HEK293 (cell line): ENCODE data around the gene ZNF451.

Experiments used
- CTCF ChIA-PET: fragments of 350-600 bp; formaldehyde crosslinking; extraction: SDS; loops from one replicate; lab custom pipeline; 2021; ENCODE audit warnings: antibody characterized with exemption; lab: Yijun Ruan, JAX
- POLR2A ChIA-PET: fragments of 300-600 bp; formaldehyde crosslinking; extraction: SDS; loops from one replicate; lab custom pipeline; 2020; ENCODE audit warnings: antibody characterized with exemption, inconsistent platforms; lab: Yijun Ruan, JAX
- H3K27ac ChIP-seq: fragments of 200-500 bp; sonication (Bioruptor generic); 2 replicates; pipeline ENCODE4 v1.5.1; 2014; ENCODE audit warnings: low read depth, low read length, control low read depth, inconsistent platforms; ENCODE audit errors: extremely low read depth
- H3K36me3 ChIP-seq, 2 experiments: fragments of 200-500 bp in 1 of 2; sonication (Bioruptor generic) in 1 of 2; 1 replicate in 1 of 2; 2 replicates in 1 of 2; pipeline ENCODE4 v1.5.1; 2014 to 2017; ENCODE audit warnings: inconsistent platforms in 2 of 2, low read length in 2 of 2; ENCODE audit not compliant: control insufficient read depth in 2 of 2, insufficient read depth in 1 of 2
- H3K4me1 ChIP-seq: fragments of 200-500 bp; sonication (Bioruptor generic); 2 replicates; pipeline ENCODE4 v1.5.1; 2014; ENCODE audit warnings: mild to moderate bottlenecking, low read length, inconsistent platforms; ENCODE audit not compliant: control insufficient read depth, insufficient read depth
- H3K4me3 ChIP-seq: 2 replicates; pipeline ENCODE4 v1.5.1; 2011; ENCODE audit warnings: low read depth, mild to moderate bottlenecking, control low read depth, low read length, moderate library complexity
- H3K9me3 ChIP-seq: fragments of 200-500 bp; sonication (Bioruptor generic); 2 replicates; pipeline ENCODE4 v1.5.1; 2014; ENCODE audit warnings: low read depth, low read length, inconsistent platforms; ENCODE audit not compliant: control insufficient read depth, insufficient read depth
- GFI1B ChIP-seq: fragments of 450-650 bp; formaldehyde crosslinking; IDR thresholded peaks from 2 replicates; pipeline ENCODE4 v1.5.1; 2016; ENCODE audit warnings: missing biosample characterization, missing genetic modification characterization
- KLF17 ChIP-seq: fragments of 450-650 bp; formaldehyde crosslinking; IDR thresholded peaks from 2 replicates; pipeline ENCODE4 v1.5.1; 2016; ENCODE audit warnings: missing biosample characterization, missing genetic modification characterization
- MYNN ChIP-seq: fragments of 450-650 bp; formaldehyde crosslinking; IDR thresholded peaks from 2 replicates; pipeline ENCODE4 v1.5.1; 2016; ENCODE audit warnings: missing biosample characterization, missing genetic modification characterization, borderline replicate concordance
- PRDM1 ChIP-seq: fragments of 450-650 bp; formaldehyde crosslinking; IDR thresholded peaks from 2 replicates; pipeline ENCODE4; 2016; ENCODE audit warnings: missing biosample characterization, missing genetic modification characterization
- PRDM6 ChIP-seq: fragments of 450-650 bp; formaldehyde crosslinking; IDR thresholded peaks from 2 replicates; pipeline ENCODE4 v1.5.1; 2017; ENCODE audit warnings: missing biosample characterization, missing genetic modification characterization
- TCF7L2 ChIP-seq: IDR thresholded peaks from 2 replicates; pipeline ENCODE4 v1.6.1; 2011; ENCODE audit warnings: low read depth, mild to moderate bottlenecking, inconsistent platforms, low read length, moderate library complexity, borderline replicate concordance
- ZFP41 ChIP-seq: fragments of 450-650 bp; formaldehyde crosslinking; IDR thresholded peaks from 2 replicates; pipeline ENCODE4 v1.5.1; 2016; ENCODE audit warnings: missing biosample characterization, missing genetic modification characterization, borderline replicate concordance
- ZIC2 ChIP-seq: fragments of 450-650 bp; formaldehyde crosslinking; IDR thresholded peaks from 2 replicates; pipeline ENCODE4 v1.5.1; 2016; ENCODE audit warnings: missing biosample characterization, missing genetic modification characterization
- ZNF133 ChIP-seq: fragments of 450-650 bp; formaldehyde crosslinking; IDR thresholded peaks from 2 replicates; pipeline ENCODE4 v1.5.1; 2016; ENCODE audit warnings: missing biosample characterization, missing genetic modification characterization
- ZNF24 ChIP-seq: fragments of 450-650 bp; formaldehyde crosslinking; IDR thresholded peaks from 2 replicates; pipeline ENCODE4 v1.5.1; 2016; ENCODE audit warnings: missing biosample characterization, missing genetic modification characterization
- ZNF274 ChIP-seq, 2 experiments: fragments of 200-500 bp in 1 of 2; fragments of 450-650 bp in 1 of 2; sonication (Bioruptor generic) in 1 of 2; formaldehyde crosslinking in 1 of 2; IDR thresholded peaks; 2 replicates each; pipeline versions ENCODE4 v1.5.1 to v1.6.1; 2014 to 2016; ENCODE audit warnings: borderline replicate concordance in 1 of 2, inconsistent platforms in 1 of 2, low read length in 1 of 2, missing biosample characterization in 1 of 2, missing genetic modification characterization in 1 of 2
- ZNF777 ChIP-seq: fragments of 450-650 bp; formaldehyde crosslinking; IDR thresholded peaks from 2 replicates; pipeline ENCODE4 v1.5.1; 2017; ENCODE audit warnings: missing biosample characterization, missing genetic modification characterization, borderline replicate concordance
- ZSCAN18 ChIP-seq: fragments of 450-650 bp; formaldehyde crosslinking; IDR thresholded peaks from 2 replicates; pipeline ENCODE4 v1.5.1; 2016; ENCODE audit warnings: missing biosample characterization, missing genetic modification characterization

ZNF451 gene

GRCh38 chr6:57174511-57174907 lies 84.5 kb downstream of the ZNF451 start:
- Histone ChIP-seq H3K4me3 (no peak overlapping the region), H3K27ac (no peak overlapping the region), H3K9me3 (no peaks in the 10 kb centered on the region), H3K36me3 (peaks cover 0 to 8% of the 10 kb centered on the region in 2 experiments; a peak in 1 of 3 replicates), H3K4me1 (peaks cover 14% of the 10 kb centered on the region; the same call in 1 of the 2 replicates)
- ChIA-PET POLR2A (no interaction called here), CTCF (interaction anchor here (0.6 kb wide), 1 partner anchor 271 kb away, joined by 3 read pairs; no protein-coding TSS in a partner anchor)
- no peak for TF ChIP-seq ZFP41 (tag by site-specific recombination)
- TF ChIP-seq ZIC2 = no peak
- TF ChIP-seq PRDM6 = peak; percentile 44; the same call in 1 of the 2 replicates
- no peak for TF ChIP-seq ZSCAN18 (tag by site-specific recombination)
- TF ChIP-seq GFI1B (tag by site-specific recombination) = no peak
- TF ChIP-seq ZNF133 (tag by site-specific recombination) = no peak

GRCh38 chr6:57177545-57178265 lies 87.7 kb downstream of the ZNF451 start:
- Histone ChIP-seq H3K9me3 (no peaks in the 10 kb centered on the region), H3K36me3 (peaks cover 16 to 28% of the 10 kb centered on the region in 2 experiments), H3K27ac (no peak overlapping the region), H3K4me1 (peaks cover 11% of the 10 kb centered on the region; the same call in 1 of the 2 replicates)
- CTCF ChIA-PET = interaction anchor here (0.8 to 2.0 kb wide), 3 partner anchors 25 to 223 kb away, joined by 3 to 8 read pairs (median 3); partner anchors contain the start of genes BEND6 and PRIM2
- POLR2A ChIA-PET = interaction anchor here (0.7 kb wide), 1 partner anchor 8 kb away, joined by 3 read pairs; no protein-coding TSS in a partner anchor
- no peak for TF ChIP-seq TCF7L2
- no peak for TF ChIP-seq ZNF274 (IDR thresholded peaks at IDR 0.05; ENCODE audit: low read length)
- TF ChIP-seq ZNF274 (tag by site-specific recombination; IDR thresholded peaks at IDR 0.05; ENCODE audit: borderline replicate concordance) = no peak
- no peak for TF ChIP-seq ZNF24
- TF ChIP-seq PRDM1 (tag by site-specific recombination) = no peak
- no peak for TF ChIP-seq KLF17 (tag by site-specific recombination)
- TF ChIP-seq ZNF777 (tag by site-specific recombination) = no peak
- TF ChIP-seq, all 188 proteins: peak for 0
- no peak overlapping the region for H3K4me3 ChIP-seq

GRCh38 chr6:57180596-57180995 lies 90.6 kb downstream of the ZNF451 start:
- ChIA-PET POLR2A (no interaction called here), CTCF (interaction anchor here (0.7 kb wide), 1 partner anchor 121 kb away, joined by 4 read pairs; no protein-coding TSS in a partner anchor)
- Histone ChIP-seq H3K36me3 (peaks cover 34 to 56% of the 10 kb centered on the region in 2 experiments), H3K9me3 (no peaks in the 10 kb centered on the region), H3K27ac (no peak overlapping the region), H3K4me3 (no peak overlapping the region), H3K4me1 (peaks cover 8% of the 10 kb centered on the region; the same call in 1 of the 2 replicates)
- no peak for TF ChIP-seq ZIC2
- peak; percentile 89 for TF ChIP-seq MYNN (tag by site-specific recombination)
